GM12801 (cell line): ENCODE data around the gene TRIM32.

ENCODE experiments used
- TF ChIP-seq, protein P1 (sequence below): IDR thresholded peaks from one replicate; pipeline ENCODE4 v1.5.1; 2011; ENCODE audit warnings: control low read depth; ENCODE audit not compliant: insufficient read length; ENCODE audit errors: extremely low read depth

Gene TRIM32, protein sequence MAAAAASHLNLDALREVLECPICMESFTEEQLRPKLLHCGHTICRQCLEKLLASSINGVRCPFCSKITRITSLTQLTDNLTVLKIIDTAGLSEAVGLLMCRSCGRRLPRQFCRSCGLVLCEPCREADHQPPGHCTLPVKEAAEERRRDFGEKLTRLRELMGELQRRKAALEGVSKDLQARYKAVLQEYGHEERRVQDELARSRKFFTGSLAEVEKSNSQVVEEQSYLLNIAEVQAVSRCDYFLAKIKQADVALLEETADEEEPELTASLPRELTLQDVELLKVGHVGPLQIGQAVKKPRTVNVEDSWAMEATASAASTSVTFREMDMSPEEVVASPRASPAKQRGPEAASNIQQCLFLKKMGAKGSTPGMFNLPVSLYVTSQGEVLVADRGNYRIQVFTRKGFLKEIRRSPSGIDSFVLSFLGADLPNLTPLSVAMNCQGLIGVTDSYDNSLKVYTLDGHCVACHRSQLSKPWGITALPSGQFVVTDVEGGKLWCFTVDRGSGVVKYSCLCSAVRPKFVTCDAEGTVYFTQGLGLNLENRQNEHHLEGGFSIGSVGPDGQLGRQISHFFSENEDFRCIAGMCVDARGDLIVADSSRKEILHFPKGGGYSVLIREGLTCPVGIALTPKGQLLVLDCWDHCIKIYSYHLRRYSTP

DNA sequence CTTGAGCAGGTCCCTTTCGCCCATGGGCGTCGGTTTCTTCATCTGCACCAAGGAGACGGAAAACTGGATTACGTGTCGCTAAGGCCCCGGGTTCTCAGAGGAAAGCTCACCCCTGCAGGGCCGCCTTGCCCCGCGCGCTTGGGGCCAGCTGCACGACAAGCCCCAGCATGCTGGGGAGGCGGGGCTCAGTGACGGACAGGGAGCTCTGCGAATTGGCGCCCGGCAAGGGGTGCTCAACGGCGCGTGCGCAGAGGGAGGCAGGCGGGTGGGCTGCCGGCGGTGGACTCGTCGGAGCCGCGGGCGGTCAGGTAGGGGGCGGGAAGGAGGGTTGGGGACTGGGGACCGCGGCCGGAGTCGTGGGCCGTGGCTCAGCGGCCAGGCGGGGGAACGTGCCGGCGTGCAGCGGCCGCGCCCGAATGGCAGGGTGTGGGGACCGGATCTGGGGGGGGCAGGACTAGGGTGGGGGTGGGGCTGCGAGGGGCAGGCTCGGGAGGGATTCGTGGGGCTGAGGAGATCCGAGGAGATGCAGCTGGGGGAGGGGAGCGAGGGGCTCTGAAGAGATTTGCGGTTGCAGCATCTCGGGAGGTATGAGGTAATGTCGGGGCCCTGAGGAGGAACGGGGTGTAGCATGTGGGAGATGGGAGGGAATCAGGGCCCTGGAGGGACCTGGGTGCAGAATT is at the start of gene TRIM32:
Gene TRIM32, plus strand, starts transcription at position 232 of the 680 bp plus-strand sequence. CDS start 10,438 bp downstream, outside the sequence.
- TF ChIP-seq, protein P1, sequence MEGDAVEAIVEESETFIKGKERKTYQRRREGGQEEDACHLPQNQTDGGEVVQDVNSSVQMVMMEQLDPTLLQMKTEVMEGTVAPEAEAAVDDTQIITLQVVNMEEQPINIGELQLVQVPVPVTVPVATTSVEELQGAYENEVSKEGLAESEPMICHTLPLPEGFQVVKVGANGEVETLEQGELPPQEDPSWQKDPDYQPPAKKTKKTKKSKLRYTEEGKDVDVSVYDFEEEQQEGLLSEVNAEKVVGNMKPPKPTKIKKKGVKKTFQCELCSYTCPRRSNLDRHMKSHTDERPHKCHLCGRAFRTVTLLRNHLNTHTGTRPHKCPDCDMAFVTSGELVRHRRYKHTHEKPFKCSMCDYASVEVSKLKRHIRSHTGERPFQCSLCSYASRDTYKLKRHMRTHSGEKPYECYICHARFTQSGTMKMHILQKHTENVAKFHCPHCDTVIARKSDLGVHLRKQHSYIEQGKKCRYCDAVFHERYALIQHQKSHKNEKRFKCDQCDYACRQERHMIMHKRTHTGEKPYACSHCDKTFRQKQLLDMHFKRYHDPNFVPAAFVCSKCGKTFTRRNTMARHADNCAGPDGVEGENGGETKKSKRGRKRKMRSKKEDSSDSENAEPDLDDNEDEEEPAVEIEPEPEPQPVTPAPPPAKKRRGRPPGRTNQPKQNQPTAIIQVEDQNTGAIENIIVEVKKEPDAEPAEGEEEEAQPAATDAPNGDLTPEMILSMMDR: no peak

DNA sequence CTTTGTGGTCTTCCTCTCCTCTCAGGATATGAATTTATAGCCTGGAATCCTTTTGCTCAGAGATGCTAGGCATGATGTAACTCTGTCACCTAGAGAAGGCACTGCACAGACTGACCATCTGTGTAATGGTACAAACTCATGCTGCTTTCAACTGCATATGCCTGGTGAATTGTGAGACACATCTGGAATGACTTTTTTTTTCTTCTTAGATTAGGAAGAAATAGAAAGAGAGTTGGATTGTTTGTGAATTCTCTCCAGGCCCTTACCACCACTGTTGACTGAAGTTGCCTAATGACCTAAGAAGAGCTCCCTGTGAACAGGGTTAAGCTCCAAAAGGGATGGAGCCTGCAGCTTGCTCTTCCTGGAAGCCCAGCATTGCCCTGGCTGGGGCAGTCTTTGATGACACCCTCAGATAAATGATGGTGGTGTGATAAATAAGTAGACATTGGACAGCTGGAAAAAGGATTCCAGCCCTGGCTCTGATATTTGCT is 47.8 kb upstream of the TRIM32 start:
- TF ChIP-seq, protein P1: no peak

DNA sequence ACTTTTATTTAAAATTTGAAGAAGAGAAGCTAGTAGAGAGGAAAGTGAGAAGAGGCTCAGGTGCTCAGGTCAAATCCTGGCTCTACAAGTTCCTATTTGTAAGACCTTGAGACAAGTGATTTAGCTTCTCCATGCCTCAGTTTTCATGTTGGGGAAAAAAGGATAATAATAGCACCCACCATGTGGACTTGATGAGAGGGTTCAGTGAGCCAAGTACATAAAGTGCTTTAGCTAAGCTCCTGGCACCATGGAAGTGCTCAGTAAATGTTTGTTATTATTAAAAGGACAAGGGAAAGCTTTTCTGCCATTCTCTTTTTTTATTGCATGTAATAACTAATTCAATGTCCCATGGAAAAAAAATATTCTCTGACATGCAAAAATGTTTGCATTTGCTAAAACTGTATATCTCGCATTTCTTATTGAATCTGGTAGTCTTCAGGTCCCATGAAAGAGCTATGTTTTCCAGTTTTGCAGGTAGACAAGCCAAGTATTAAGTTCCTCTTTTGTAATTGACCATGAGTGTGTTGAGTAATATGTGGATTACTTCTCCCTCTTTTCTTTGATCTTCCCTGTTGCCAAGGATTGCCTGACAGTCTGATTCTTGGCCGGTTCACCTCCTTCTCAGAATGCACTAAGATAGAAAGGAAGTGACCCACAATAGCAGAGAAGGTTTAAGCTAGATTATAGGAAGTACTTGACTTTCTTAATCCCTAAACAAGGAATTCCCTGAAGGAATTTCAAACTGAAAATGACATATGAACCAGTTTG is 45.6 kb upstream of the TRIM32 start:
- TF ChIP-seq, protein P1: no peak

DNA sequence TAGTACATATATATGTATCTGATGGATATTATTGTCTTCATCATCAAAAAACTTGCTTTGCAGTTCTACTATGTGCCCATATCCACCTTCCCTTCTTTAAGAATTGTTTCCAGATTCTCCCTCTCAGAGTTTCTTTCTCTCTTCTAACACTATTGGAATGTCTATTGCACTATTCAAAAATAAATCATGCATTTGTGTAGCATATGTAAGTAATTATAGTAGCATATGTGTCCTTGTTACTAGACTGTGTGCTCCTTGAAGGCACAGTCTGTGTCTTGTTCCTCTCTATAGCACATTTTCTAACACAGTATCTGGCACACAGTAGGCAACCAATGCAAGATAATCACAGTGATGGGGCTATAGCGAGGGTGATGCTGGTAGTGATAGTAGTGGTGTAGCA is 43.4 kb upstream of the TRIM32 start:
- TF ChIP-seq, protein P1: no peak

DNA sequence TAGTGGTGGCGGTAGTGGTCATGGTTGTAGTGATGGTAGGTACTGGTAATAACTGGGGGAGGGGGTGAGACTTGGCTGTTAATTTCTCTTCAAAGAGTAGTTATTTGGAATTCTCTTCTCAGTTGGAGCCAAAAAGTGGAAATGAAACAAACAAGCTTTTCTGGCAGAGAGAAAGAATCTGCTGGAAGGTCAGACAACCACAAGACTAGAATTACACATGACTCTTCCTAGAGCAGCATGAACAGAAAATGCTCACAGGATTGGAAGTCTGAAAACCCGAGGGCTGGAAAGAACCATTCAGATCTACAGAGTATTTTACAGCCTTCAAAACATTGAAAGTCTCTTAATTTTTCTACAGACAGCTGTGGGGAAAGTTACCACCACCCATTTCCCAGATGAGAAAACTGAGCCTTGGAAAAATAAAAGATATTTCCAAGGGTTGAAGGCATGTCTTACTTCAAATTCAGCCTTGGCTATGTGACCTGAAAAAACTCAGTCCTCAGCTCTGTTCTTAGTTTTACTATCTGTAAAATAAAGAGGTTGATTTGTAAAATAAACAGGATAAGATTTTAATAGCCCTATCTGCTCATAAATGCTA is 42.9 kb upstream of the TRIM32 start:
- TF ChIP-seq, protein P1: no peak

DNA sequence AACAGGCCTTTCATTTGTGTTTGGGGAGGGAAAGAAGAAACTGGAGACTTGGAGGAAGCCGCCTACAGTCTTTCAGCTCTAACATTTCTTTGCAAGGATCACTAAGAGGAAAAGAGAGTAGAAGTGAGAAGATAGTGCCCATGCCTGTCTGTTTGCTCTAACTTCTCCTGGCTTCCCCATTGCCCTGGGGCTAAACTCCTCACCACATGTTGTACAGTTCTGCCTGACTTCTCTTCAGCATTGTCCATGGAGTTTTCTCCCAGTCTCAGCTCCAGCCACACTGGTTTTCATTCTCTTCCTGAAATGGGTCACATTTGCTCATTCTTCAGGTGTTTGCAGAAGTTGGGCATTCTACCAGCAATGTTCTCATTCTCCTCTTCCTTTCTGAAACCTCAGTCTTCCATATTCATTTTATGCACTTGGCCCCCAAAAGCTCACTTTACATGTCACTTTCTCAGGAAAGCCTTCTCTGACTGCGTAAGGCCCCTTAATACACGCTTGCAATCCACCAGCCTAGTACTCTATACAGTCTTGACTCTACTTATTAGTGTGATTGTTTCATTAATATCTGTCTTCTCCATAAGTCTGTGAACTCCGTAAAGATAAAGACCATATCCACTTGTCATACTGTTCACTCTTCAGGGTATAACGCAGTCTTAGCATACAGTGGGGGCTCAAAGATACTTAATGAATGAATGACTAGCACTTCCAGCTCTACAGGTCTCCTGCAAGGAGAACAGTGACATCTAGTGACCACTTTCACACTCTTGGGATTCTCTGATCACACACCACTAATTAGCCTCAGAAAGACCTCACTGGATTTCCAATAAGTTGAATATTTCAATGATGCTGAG is 40.2 kb upstream of the TRIM32 start:
- TF ChIP-seq, protein P1: no peak
